HL-60 (cell line): ENCODE measurements around the gene CEP68.

Experiments used
- GABPA ChIP-seq: IDR thresholded peaks from 2 replicates; pipeline ENCODE4 v1.6.1; 2012; ENCODE audit warnings: low read depth
- POLR2AphosphoS5 ChIP-seq: IDR thresholded peaks from 2 replicates; pipeline ENCODE4 v1.6.1; 2012; ENCODE audit warnings: low read depth
- SPI1 ChIP-seq: IDR thresholded peaks from 2 replicates; pipeline ENCODE4 v1.6.1; 2012; ENCODE audit warnings: low read depth, mild to moderate bottlenecking, borderline replicate concordance
- TF ChIP-seq, protein P1 (sequence below): IDR thresholded peaks from one replicate; pipeline ENCODE4 v1.5.1; 2011; ENCODE audit warnings: low read length, control low read depth, inconsistent platforms; ENCODE audit not compliant: insufficient read depth
- TF ChIP-seq, protein P2 (sequence below): IDR thresholded peaks from 2 replicates; pipeline ENCODE4 v1.6.1; 2012; ENCODE audit warnings: low read depth; ENCODE audit not compliant: insufficient replicate concordance

- TF ChIP-seq, protein P1, sequence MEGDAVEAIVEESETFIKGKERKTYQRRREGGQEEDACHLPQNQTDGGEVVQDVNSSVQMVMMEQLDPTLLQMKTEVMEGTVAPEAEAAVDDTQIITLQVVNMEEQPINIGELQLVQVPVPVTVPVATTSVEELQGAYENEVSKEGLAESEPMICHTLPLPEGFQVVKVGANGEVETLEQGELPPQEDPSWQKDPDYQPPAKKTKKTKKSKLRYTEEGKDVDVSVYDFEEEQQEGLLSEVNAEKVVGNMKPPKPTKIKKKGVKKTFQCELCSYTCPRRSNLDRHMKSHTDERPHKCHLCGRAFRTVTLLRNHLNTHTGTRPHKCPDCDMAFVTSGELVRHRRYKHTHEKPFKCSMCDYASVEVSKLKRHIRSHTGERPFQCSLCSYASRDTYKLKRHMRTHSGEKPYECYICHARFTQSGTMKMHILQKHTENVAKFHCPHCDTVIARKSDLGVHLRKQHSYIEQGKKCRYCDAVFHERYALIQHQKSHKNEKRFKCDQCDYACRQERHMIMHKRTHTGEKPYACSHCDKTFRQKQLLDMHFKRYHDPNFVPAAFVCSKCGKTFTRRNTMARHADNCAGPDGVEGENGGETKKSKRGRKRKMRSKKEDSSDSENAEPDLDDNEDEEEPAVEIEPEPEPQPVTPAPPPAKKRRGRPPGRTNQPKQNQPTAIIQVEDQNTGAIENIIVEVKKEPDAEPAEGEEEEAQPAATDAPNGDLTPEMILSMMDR: no peak
- TF ChIP-seq, protein P2, sequence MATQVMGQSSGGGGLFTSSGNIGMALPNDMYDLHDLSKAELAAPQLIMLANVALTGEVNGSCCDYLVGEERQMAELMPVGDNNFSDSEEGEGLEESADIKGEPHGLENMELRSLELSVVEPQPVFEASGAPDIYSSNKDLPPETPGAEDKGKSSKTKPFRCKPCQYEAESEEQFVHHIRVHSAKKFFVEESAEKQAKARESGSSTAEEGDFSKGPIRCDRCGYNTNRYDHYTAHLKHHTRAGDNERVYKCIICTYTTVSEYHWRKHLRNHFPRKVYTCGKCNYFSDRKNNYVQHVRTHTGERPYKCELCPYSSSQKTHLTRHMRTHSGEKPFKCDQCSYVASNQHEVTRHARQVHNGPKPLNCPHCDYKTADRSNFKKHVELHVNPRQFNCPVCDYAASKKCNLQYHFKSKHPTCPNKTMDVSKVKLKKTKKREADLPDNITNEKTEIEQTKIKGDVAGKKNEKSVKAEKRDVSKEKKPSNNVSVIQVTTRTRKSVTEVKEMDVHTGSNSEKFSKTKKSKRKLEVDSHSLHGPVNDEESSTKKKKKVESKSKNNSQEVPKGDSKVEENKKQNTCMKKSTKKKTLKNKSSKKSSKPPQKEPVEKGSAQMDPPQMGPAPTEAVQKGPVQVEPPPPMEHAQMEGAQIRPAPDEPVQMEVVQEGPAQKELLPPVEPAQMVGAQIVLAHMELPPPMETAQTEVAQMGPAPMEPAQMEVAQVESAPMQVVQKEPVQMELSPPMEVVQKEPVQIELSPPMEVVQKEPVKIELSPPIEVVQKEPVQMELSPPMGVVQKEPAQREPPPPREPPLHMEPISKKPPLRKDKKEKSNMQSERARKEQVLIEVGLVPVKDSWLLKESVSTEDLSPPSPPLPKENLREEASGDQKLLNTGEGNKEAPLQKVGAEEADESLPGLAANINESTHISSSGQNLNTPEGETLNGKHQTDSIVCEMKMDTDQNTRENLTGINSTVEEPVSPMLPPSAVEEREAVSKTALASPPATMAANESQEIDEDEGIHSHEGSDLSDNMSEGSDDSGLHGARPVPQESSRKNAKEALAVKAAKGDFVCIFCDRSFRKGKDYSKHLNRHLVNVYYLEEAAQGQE: no peak
- TF ChIP-seq POLR2AphosphoS5 (no peak), SPI1 (no peak), GABPA (no peak)
Measured at GRCh38 chr2:65020943-65021528, 35.2 kb upstream of the CEP68 start.
